IPS DF 6.9 (cell line): Measurements from ENCODE around the gene PRX.
"Not testable (repeated sequence)": the region's sequence is repeated elsewhere in the genome, so short reads cannot be mapped to it uniquely, and the experiment has no call there.

Experiments used
- DNase-seq: peaks from one replicate; pipeline ENCODE4 v3.0.0-alpha.2; 2013; ENCODE audit warnings: low read depth, low spot score
- H3K27ac ChIP-seq: one replicate; pipeline ENCODE4 v1.5.1; 2013; ENCODE audit warnings: low read length, control low read depth
- H3K27me3 ChIP-seq: 2 replicates; pipeline ENCODE4 v1.6.1; 2013; ENCODE audit warnings: mild to moderate bottlenecking, low read length; ENCODE audit not compliant: control insufficient read depth, insufficient read depth
- H3K36me3 ChIP-seq: 2 replicates; pipeline ENCODE4 v1.6.1; 2013; ENCODE audit warnings: low read length; ENCODE audit not compliant: control insufficient read depth, insufficient read depth
- H3K4me1 ChIP-seq: 2 replicates; pipeline ENCODE4 v1.6.1; 2013; ENCODE audit warnings: low read length; ENCODE audit not compliant: control insufficient read depth, insufficient read depth
- H3K4me3 ChIP-seq: 2 replicates; pipeline ENCODE4 v1.5.1; 2013; ENCODE audit warnings: mild to moderate bottlenecking, low read length
- H3K9me3 ChIP-seq: 2 replicates; pipeline ENCODE4 v1.6.1; 2013; ENCODE audit warnings: low read length, inconsistent platforms; ENCODE audit not compliant: control insufficient read depth, insufficient read depth
- WGBS: extraction: QIAGEN DNeasy Blood & Tissue Kit; methylation state at CpG from one replicate; pipeline ENCODE4 v1.1.7; 2013; ENCODE audit warnings: mixed read lengths, missing lambda C conversion rate; ENCODE audit not compliant: insufficient read length, insufficient coverage; 5-methylcytosine and 5-hydroxymethylcytosine counted together

PRX gene, protein sequence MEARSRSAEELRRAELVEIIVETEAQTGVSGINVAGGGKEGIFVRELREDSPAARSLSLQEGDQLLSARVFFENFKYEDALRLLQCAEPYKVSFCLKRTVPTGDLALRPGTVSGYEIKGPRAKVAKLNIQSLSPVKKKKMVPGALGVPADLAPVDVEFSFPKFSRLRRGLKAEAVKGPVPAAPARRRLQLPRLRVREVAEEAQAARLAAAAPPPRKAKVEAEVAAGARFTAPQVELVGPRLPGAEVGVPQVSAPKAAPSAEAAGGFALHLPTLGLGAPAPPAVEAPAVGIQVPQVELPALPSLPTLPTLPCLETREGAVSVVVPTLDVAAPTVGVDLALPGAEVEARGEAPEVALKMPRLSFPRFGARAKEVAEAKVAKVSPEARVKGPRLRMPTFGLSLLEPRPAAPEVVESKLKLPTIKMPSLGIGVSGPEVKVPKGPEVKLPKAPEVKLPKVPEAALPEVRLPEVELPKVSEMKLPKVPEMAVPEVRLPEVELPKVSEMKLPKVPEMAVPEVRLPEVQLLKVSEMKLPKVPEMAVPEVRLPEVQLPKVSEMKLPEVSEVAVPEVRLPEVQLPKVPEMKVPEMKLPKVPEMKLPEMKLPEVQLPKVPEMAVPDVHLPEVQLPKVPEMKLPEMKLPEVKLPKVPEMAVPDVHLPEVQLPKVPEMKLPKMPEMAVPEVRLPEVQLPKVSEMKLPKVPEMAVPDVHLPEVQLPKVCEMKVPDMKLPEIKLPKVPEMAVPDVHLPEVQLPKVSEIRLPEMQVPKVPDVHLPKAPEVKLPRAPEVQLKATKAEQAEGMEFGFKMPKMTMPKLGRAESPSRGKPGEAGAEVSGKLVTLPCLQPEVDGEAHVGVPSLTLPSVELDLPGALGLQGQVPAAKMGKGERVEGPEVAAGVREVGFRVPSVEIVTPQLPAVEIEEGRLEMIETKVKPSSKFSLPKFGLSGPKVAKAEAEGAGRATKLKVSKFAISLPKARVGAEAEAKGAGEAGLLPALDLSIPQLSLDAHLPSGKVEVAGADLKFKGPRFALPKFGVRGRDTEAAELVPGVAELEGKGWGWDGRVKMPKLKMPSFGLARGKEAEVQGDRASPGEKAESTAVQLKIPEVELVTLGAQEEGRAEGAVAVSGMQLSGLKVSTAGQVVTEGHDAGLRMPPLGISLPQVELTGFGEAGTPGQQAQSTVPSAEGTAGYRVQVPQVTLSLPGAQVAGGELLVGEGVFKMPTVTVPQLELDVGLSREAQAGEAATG (N-terminal part only)

DNA sequence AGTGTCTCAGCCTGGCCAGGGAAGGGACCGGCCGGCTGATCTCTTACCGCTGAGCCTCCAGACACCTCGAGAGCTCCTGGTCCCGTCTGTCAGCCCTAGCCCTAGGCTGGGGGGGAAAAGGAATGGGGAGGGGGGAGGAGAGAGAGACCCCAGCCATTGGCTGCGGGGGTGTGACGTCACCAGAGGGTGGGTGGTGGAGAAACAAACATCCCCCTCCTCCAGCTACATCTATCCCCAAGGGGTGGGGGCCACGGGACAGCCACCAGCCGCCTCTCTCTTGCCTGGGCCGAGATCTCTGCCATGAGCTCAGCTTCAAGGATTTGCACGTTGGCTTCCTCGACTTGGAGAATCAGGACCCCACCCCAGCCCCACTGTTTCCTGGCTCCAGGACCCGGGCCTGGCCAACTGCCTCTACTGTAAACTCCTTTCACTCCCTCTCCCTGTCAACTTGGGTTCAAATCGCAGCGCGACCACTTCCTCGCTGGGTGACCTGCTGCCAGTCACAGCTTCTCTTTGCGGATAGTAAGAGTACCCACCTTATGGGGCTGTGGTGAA lies at the start of gene PRX:
PRX (minus strand) TSS at position 88 of the 555 bp plus-strand sequence. CDS start 5,446 bp downstream, outside the sequence.
- no peak for DNase-seq
- H3K4me1 ChIP-seq = peaks cover 5% of the 10 kb centered on the region; the same call in 1 of the 2 replicates
- no peaks in the 10 kb centered on the region for H3K9me3 ChIP-seq
- H3K36me3 ChIP-seq = no peaks in the 10 kb centered on the region
- H3K27ac ChIP-seq = no peak within 1 kb of the TSS
- no CpG with 5 or more reads among the region's 18 CpGs for WGBS
- H3K27me3 ChIP-seq = no peaks in the 10 kb centered on the region
- no peak within 1 kb of the TSS for H3K4me3 ChIP-seq

DNA sequence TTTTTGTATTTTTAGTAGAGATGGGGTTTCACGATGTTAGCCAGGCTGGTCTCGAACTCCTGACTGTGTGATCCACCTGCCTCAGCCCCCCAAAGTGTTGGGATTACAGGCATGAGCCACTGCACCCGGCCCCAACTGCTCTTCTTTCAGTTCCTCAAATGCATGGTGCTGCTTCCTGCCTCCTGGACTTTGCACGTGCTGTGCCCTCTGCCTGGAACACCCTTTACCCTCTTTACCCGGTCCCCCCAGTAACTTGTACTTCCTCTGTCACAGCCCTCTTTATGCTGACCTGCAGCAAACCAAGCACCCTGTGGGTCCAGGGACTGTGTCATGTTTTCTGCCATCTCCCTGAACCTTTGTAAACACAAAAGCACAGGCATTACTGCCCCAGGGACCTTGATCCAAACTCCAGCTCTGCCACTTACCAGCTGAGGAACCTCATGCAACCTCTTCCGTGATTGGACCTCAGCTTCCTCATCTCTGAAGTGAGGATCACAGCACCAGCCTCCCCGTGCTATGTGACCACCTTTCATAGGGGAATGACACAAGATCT lies 48.6 kb upstream of the PRX start:
- DNase-seq = no peak
- Histone ChIP-seq H3K4me1 (peaks cover 5% of the 10 kb centered on the region; the same call in 1 of the 2 replicates), H3K27ac (no peak overlapping the region), H3K27me3 (peaks cover 7% of the 10 kb centered on the region), H3K36me3 (no peaks in the 10 kb centered on the region), H3K9me3 (no peaks in the 10 kb centered on the region), H3K4me3 (no peak overlapping the region)
- no CpG with 5 or more reads among the region's 7 CpGs for WGBS

DNA sequence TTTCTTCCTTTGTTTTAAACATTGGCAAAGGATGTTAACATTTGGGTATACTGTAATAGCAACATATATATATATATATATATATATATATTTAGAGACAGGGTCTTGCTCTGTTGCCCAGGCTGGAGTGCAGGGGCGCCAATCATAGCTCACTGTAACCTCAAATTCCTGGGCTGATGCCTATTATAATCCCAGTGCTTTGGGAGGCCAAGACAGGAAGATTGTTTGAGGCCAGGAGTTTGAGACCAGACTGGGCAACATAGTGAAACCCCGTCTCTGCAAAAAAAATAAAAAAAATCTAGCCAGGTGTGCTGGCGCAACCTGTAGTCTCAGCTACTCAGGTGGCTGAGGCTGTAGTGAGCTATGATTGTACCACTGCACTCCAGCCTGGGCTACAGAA lies 47.0 kb upstream of the PRX start:
- Histone ChIP-seq H3K27ac (no peak overlapping the region), H3K36me3 (no peaks in the 10 kb centered on the region), H3K4me3 (no peak overlapping the region), H3K4me1 (no peaks in the 10 kb centered on the region; the same call in 1 of the 2 replicates), H3K27me3 (no peaks in the 10 kb centered on the region), H3K9me3 (no peaks in the 10 kb centered on the region)
- no CpG with 5 or more reads among the region's 3 CpGs for WGBS
- no peak for DNase-seq

DNA sequence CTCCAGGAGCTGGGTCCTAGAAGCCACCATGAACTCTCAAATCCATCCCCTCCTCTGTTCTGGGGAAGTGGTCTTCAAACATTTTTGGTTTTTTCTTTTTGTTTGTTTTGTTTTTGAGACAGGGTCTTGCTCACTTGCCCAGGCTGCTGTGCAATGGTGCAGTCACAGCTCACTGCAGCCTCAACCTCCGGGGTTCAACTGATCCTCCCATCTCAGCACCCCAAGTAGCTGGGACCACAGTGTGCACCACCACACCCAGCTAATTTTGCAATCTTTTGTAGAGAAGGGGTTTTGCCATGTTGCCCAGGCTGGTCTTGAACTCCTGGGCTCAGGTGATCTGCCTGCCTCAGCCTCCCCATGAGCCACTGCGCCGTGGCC lies 45.4 kb upstream of the PRX start:
- no peak overlapping the region for H3K27ac ChIP-seq
- H3K36me3 ChIP-seq = no peaks in the 10 kb centered on the region
- H3K4me3 ChIP-seq = no peak overlapping the region
- WGBS = no CpG with 5 or more reads among the region's 3 CpGs
- H3K27me3 ChIP-seq = no peaks in the 10 kb centered on the region
- no peaks in the 10 kb centered on the region for H3K4me1 ChIP-seq
- no peaks in the 10 kb centered on the region for H3K9me3 ChIP-seq
- DNase-seq = no peak

DNA sequence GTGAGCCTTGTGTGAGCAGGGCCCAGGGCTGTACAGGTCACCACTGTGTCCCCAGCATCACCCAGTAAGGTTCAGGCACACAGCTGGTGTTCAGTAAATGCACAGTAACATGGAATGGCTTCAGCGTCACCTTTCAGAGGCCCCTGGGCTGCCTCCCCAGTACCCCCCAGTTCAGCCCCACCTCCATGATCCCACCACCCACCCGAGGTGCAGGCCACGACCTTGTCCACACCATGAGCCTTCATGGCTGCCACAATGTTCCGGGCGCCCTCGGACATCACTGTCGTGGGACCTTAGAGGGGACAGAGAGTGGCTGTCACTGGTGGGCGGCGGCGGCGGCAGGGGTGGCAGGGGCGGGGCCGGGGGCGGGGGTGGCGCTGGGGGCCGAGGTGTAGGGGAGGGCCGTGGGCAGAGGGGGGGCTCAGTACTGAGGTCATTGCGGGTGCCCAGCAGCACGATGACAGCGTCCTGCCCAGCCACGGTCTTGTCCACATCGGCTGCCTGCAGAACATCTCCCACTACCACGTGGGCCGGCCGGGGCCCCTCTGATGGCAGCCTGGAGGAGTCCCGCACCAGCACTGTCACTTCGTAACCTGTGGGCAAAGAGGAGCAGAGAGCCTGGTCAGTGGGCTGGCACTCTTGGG lies 44.9 kb upstream of the PRX start:
- H3K4me3 ChIP-seq = no peak overlapping the region
- H3K27ac ChIP-seq = no peak overlapping the region
- no CpG with 5 or more reads among the region's 27 CpGs for WGBS
- no peak for DNase-seq
- H3K27me3 ChIP-seq = no peaks in the 10 kb centered on the region
- no peaks in the 10 kb centered on the region for H3K9me3 ChIP-seq
- H3K36me3 ChIP-seq = no peaks in the 10 kb centered on the region
- no peaks in the 10 kb centered on the region for H3K4me1 ChIP-seq

DNA sequence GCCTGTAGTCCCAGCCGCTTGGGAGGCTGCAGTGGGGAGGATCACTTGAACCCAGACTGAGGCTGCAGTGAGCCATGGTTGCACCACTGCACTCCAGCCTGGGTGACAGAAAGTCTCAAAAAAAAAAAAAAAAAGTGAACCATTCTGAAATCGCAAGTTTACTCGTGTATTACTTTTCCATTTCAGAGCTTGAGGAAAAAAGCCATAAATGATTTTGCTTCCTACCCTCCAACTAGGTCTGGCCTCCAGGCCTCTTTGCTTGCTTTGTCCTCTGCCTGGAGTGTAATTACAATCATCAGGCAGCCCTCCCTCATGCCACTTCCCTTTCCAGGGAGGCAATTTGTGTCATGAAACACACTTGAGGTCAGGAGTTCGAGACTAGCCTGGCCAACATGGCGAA lies 43.9 kb upstream of the PRX start:
- no peaks in the 10 kb centered on the region for H3K27me3 ChIP-seq
- H3K4me3 ChIP-seq = no peak overlapping the region
- no peak overlapping the region for H3K27ac ChIP-seq
- WGBS = no CpG with 5 or more reads among the region's 5 CpGs
- H3K4me1 ChIP-seq = no peaks in the 10 kb centered on the region
- H3K9me3 ChIP-seq = no peaks in the 10 kb centered on the region
- DNase-seq = no peak
- no peaks in the 10 kb centered on the region for H3K36me3 ChIP-seq

DNA sequence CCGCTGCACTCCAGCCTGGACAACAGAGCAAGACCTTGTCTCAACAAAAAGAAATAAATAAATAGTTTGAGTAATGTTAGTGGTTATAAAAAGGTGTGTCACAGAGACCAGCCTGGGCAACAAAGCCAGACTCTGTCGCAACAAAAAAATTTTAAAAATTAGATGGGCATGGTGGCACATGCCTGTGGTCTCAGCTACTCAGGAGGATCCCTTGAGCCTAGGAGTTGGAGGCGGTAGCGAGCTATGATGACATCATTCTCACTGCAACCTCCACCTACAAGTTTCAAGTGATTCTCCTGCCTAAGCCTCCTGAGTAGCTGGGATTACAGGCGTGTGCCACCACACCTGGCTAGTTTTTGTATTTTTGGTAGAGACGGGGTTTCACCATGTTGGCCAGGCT lies 40.8 kb upstream of the PRX start:
- no CpG with 5 or more reads among the region's 6 CpGs for WGBS
- not testable (repeated sequence) for H3K9me3 ChIP-seq, H3K27ac ChIP-seq, H3K4me1 ChIP-seq, H3K27me3 ChIP-seq, DNase-seq, H3K4me3 ChIP-seq, H3K36me3 ChIP-seq

DNA sequence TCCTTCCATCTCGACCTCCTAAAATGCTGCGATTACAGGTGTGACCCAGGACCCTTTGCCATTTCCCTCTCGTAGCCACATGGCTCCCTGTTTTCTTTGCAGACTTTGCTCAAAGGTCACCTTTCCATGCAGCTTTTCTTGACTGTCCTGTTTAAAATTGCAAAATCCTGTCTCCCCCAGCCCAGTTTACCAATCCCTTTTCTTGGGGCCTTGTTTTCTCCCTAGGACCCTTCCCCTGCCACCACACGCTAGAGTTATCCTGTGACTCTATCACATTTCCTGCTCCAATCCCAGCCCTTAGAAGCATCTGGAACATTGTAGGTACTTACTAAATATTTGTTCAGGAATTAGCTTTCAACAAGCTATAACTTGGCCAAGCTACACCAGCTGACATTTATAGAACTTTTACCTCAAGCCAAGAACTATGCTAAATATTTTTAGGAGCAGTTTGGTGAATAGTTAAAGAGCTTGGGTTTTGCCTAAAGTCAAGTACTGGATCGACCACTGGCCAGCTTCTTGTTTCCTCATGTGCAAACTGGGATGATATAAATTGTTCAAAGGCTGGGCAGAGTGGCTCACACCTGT lies 40.1 kb upstream of the PRX start:
- Histone ChIP-seq H3K27ac (no peak overlapping the region), H3K27me3 (no peaks in the 10 kb centered on the region), H3K36me3 (no peaks in the 10 kb centered on the region), H3K9me3 (no peaks in the 10 kb centered on the region), H3K4me1 (no peaks in the 10 kb centered on the region), H3K4me3 (no peak overlapping the region)
- DNase-seq = no peak
- WGBS = no CpG with 5 or more reads among the region's 5 CpGs

DNA sequence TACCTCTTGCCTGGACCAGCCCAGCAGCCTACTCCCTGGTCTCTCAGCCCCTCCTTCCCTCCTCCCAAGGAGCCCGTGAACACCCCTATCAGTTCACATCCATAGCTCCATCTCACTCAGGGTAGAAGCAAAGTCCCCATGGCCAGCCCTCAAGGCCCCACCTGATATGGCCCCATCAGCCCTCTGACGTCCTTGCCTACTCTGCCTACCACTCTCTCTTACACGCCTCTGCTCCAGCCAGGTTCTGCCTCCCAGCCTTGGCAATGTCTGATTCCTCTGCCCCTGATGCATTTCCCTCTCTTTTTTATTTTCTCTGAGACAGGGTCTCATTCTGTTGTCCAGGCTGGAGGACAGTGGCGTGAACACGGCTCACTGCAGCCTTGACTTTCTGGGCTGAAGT lies 38.8 kb upstream of the PRX start:
- Histone ChIP-seq H3K4me1 (no peaks in the 10 kb centered on the region), H3K36me3 (no peaks in the 10 kb centered on the region), H3K27me3 (no peaks in the 10 kb centered on the region), H3K9me3 (no peaks in the 10 kb centered on the region), H3K27ac (no peak overlapping the region), H3K4me3 (no peak overlapping the region)
- no peak for DNase-seq
- no CpG with 5 or more reads among the region's 5 CpGs for WGBS
